K562 (cell line): ENCODE measurements around the gene NES. TPM values are rescaled to one million over a fixed set of nuclear protein-coding genes. Genes with fewer than 3 reads are reported as not detected.

Experiments
- ASH1L ChIP-seq: fragments of 450-650 bp; IDR thresholded peaks from 2 replicates; pipeline ENCODE4 v1.6.1; 2018; ENCODE audit warnings: borderline replicate concordance, mild to moderate bottlenecking, low read depth; ENCODE audit not compliant: partially characterized antibody
- BHLHE40 ChIP-seq: IDR thresholded peaks from 2 replicates; pipeline ENCODE4 v1.6.1; 2011; ENCODE audit warnings: low read length, improper control_type of control experiment
- CBFB ChIP-seq: sonication (generic); formaldehyde crosslinking; IDR thresholded peaks from 2 replicates; pipeline ENCODE4 v1.4.0; 2020; ENCODE audit warnings: mild to moderate bottlenecking, missing genetic modification reagents
- FOXA3 ChIP-seq, 2 experiments: fragments of 450-650 bp in 1 of 2; sonication (generic) in 1 of 2; formaldehyde crosslinking; IDR thresholded peaks in 1 of 2; conservative IDR thresholded peaks in 1 of 2; 2 replicates each; pipeline versions ENCODE4 v1.4.0 to v1.8.0; 2020 to 2022; ENCODE audit warnings: mild to moderate bottlenecking in 2 of 2, missing genetic modification reagents in 1 of 2
- GTF2E2 ChIP-seq: fragments of 200-800 bp; sonication (Bioruptor generic); IDR thresholded peaks from 2 replicates; pipeline ENCODE4 v1.6.1; 2016; ENCODE audit warnings: missing genetic modification characterization, missing compliant biosample characterization
- HIVEP1 ChIP-seq: fragments of 250-450 bp; sonication (Bioruptor Pico); IDR thresholded peaks from 2 replicates; pipeline ENCODE4 v1.4.0; 2020; ENCODE audit warnings: mild to moderate bottlenecking
- MCM5 ChIP-seq: fragments of 450-650 bp; IDR thresholded peaks from 2 replicates; pipeline ENCODE4 v1.6.1; 2016; ENCODE audit warnings: low read depth
- NBN ChIP-seq: fragments of 450-650 bp; IDR thresholded peaks from 2 replicates; pipeline ENCODE4 v1.6.1; 2016; ENCODE audit warnings: low read depth, mild to moderate bottlenecking
- NR3C1 ChIP-seq: sonication (generic); formaldehyde crosslinking; IDR thresholded peaks from 2 replicates; pipeline ENCODE4 v1.8.1; 2022; ENCODE audit warnings: missing genetic modification reagents
- SMARCE1 ChIP-seq: fragments of 450-650 bp; IDR thresholded peaks from 2 replicates; pipeline ENCODE4 v1.7.1; 2016; ENCODE audit warnings: mild to moderate bottlenecking
- THRA ChIP-seq: fragments of 450-650 bp; IDR thresholded peaks from 2 replicates; pipeline ENCODE4 v1.6.1; 2017; ENCODE audit warnings: mild to moderate bottlenecking, moderate library complexity
- XRCC5 ChIP-seq: fragments of 200-400 bp; formaldehyde crosslinking; IDR thresholded peaks from 2 replicates; pipeline ENCODE4 v1.6.1; 2017; ENCODE audit warnings: low read depth, mild to moderate bottlenecking, low read length
- ZKSCAN1 ChIP-seq: fragments of 150-350 bp; IDR thresholded peaks from 2 replicates; pipeline ENCODE4 v1.6.1; 2016; ENCODE audit warnings: low read depth, low read length
- ZNF224 ChIP-seq: sonication (generic); formaldehyde crosslinking; IDR thresholded peaks from 2 replicates; pipeline ENCODE4 v1.8.0; 2022; ENCODE audit warnings: mild to moderate bottlenecking, missing genetic modification reagents
- ZNF436 ChIP-seq: fragments of 250-450, 450-650 bp; sonication (Bioruptor Pico); formaldehyde crosslinking; IDR thresholded peaks from 2 replicates; pipeline ENCODE4 v1.7.0; 2020; ENCODE audit warnings: mild to moderate bottlenecking
- ZNF740 ChIP-seq, 3 experiments: fragments of 200-800 bp in 1 of 3; sonication (Bioruptor generic) in 1 of 3; sonication (generic) in 1 of 3; formaldehyde crosslinking in 1 of 3; IDR thresholded peaks; 2 replicates each; pipeline versions ENCODE4 v1.6.1 to v1.8.0; 2016 to 2022; ENCODE audit warnings: mild to moderate bottlenecking in 2 of 3, missing compliant biosample characterization in 2 of 3, missing genetic modification characterization in 2 of 3, missing genetic modification reagents in 1 of 3
- ZNF778 ChIP-seq: fragments of 450-650 bp; formaldehyde crosslinking; IDR thresholded peaks from 2 replicates; pipeline ENCODE4 v1.4.0; 2020; ENCODE audit warnings: mild to moderate bottlenecking, moderate library complexity
- polyA plus RNA-seq, 8 experiments: library from polyadenylated mRNA; depleted of rRNA in 4 of 8; stranded (reverse) in 5 of 8; unstranded in 3 of 8; fragments of >200 nt; fragmentation: Nextera tagmentation in 2 of 8; fragmentation: Illumina TruSeq in 1 of 8; extraction: Ambion mirVana in 2 of 8; extraction: Trizol in 1 of 8; gene quantifications; 2 replicates each; pipeline versions ENCODE4 v1.2.1 to v1.2.3, GENCODE V29; 2011 to 2014; ENCODE audit warnings: inconsistent platforms in 1 of 8, missing spikeins in 1 of 8
- total RNA-seq, 7 experiments: library from RNA; depleted of rRNA in 6 of 7; stranded (reverse); fragments of >200 nt in 6 of 7; fragmentation: Illumina TruSeq in 2 of 7; extraction: Trizol in 2 of 7; gene quantifications; 2 replicates each; pipeline versions ENCODE4 v1.2.1 to v1.2.3, GENCODE V29; 2011 to 2021; ENCODE audit warnings: low replicate concordance in 1 of 7
- TF ChIP-seq, protein P1 (sequence below): fragments of 450-650 bp; IDR thresholded peaks from 2 replicates; pipeline ENCODE4 v1.6.1; 2017; ENCODE audit warnings: antibody characterized with exemption, mild to moderate bottlenecking
- TF ChIP-seq, protein P2 (sequence below): fragments of 250-450 bp; sonication (Bioruptor Pico); IDR thresholded peaks from 2 replicates; pipeline ENCODE4 v1.9.0; 2021; ENCODE audit warnings: mild to moderate bottlenecking, inconsistent platforms

Gene NES
- total and polyA plus RNA-seq, 9 of the 15 experiments (the other 6 are each of a cell fraction or from before 2014, with no cell fraction given), result 0.10 to 8.6 (median 4.2) TPM

- TF ChIP-seq, protein P1, sequence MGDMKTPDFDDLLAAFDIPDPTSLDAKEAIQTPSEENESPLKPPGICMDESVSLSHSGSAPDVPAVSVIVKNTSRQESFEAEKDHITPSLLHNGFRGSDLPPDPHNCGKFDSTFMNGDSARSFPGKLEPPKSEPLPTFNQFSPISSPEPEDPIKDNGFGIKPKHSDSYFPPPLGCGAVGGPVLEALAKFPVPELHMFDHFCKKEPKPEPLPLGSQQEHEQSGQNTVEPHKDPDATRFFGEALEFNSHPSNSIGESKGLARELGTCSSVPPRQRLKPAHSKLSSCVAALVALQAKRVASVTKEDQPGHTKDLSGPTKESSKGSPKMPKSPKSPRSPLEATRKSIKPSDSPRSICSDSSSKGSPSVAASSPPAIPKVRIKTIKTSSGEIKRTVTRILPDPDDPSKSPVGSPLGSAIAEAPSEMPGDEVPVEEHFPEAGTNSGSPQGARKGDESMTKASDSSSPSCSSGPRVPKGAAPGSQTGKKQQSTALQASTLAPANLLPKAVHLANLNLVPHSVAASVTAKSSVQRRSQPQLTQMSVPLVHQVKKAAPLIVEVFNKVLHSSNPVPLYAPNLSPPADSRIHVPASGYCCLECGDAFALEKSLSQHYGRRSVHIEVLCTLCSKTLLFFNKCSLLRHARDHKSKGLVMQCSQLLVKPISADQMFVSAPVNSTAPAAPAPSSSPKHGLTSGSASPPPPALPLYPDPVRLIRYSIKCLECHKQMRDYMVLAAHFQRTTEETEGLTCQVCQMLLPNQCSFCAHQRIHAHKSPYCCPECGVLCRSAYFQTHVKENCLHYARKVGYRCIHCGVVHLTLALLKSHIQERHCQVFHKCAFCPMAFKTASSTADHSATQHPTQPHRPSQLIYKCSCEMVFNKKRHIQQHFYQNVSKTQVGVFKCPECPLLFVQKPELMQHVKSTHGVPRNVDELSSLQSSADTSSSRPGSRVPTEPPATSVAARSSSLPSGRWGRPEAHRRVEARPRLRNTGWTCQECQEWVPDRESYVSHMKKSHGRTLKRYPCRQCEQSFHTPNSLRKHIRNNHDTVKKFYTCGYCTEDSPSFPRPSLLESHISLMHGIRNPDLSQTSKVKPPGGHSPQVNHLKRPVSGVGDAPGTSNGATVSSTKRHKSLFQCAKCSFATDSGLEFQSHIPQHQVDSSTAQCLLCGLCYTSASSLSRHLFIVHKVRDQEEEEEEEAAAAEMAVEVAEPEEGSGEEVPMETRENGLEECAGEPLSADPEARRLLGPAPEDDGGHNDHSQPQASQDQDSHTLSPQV, result peak; percentile 90
- TF ChIP-seq HIVEP1 (CRISPR knock-in tag), result no peak
- TF ChIP-seq ZKSCAN1, result peak; percentile 84; the same call in 1 of the 2 replicates
- TF ChIP-seq NR3C1, result no peak
- peak; percentile 84; the same call in 1 of the 2 replicates for TF ChIP-seq XRCC5
- no peak for TF ChIP-seq THRA
- TF ChIP-seq NBN, result peak; percentile 75; the same call in 1 of the 2 replicates
- no peak for TF ChIP-seq ZNF778 (CRISPR knock-in tag)
- peak; percentile 54; the same call in 1 of the 2 replicates for TF ChIP-seq CBFB (CRISPR knock-in tag)
- TF ChIP-seq GTF2E2 (tag), result no peak
- TF ChIP-seq SMARCE1, result peak; percentile 43; the same call in 1 of the 2 replicates
- no peak for TF ChIP-seq ZNF224
- 0 out of 2 replicates have a peak, but pooled peaks have one; percentile 6 for TF ChIP-seq BHLHE40
- peak; percentile 76; the same call in 1 of the 2 replicates for TF ChIP-seq ZNF740 (CRISPR knock-in tag; IDR thresholded peaks at IDR 0.05)
- 0 out of 4 replicates have a peak, but pooled peaks of 1 of the 2 experiments have one; percentile 49 for TF ChIP-seq ZNF740 (tag; IDR thresholded peaks at IDR 0.05)
- no peak for TF ChIP-seq ZNF436
- TF ChIP-seq, protein P2, sequence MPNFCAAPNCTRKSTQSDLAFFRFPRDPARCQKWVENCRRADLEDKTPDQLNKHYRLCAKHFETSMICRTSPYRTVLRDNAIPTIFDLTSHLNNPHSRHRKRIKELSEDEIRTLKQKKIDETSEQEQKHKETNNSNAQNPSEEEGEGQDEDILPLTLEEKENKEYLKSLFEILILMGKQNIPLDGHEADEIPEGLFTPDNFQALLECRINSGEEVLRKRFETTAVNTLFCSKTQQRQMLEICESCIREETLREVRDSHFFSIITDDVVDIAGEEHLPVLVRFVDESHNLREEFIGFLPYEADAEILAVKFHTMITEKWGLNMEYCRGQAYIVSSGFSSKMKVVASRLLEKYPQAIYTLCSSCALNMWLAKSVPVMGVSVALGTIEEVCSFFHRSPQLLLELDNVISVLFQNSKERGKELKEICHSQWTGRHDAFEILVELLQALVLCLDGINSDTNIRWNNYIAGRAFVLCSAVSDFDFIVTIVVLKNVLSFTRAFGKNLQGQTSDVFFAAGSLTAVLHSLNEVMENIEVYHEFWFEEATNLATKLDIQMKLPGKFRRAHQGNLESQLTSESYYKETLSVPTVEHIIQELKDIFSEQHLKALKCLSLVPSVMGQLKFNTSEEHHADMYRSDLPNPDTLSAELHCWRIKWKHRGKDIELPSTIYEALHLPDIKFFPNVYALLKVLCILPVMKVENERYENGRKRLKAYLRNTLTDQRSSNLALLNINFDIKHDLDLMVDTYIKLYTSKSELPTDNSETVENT (CRISPR knock-in tag), result no peak
- no peak for TF ChIP-seq MCM5
- TF ChIP-seq FOXA3 (CRISPR knock-in tag; conservative IDR thresholded peaks at IDR 0.05 in 1 of 2, IDR thresholded peaks at IDR 0.05 in 1 of 2), result 0 out of 4 replicates have a peak, but pooled peaks of 1 of the 2 experiments have one; percentile 51
- peak; percentile 29 for TF ChIP-seq ASH1L
Measured at GRCh38 chr1:156725683-156726280, 48.6 kb upstream of the NES start (continued).
